Uterus (tissue), 4 donors: Measurements from ENCODE around the gene CYP4A11. TPM values are rescaled to one million over a fixed set of nuclear protein-coding genes. Genes with fewer than 3 reads are reported as not detected.

Experiments used
- small RNA-seq: library from RNA; depleted of rRNA; stranded (forward); fragments of <200 nt; gene quantifications from one replicate; pipeline ENCODE3, GENCODE V24; 2016
- total RNA-seq, 4 donors: library from RNA; depleted of rRNA in 3 of 4; stranded (reverse); fragments of >200 nt in 3 of 4; gene quantifications; one replicate each; pipeline versions ENCODE4 v1.1.0 to v1.2.4, GENCODE V29; 2014 to 2023
- donor health status: DM: yes; HTN: yes; CAD: no.

The CYP4A11 gene
- total RNA-seq, 4 donors from 2014 or later = 0.21 to 1.0 TPM; not detected in 2

Small RNA genes within 50 kb of the gene (small RNA-seq; reads per million reads assigned to genes)
- not detected for gene CYP4A26P

Other genes starting within 250 kb of the CYP4A11 start
- 100 to 1,000 TPM in 2 of 4 donors, 10 to 100 TPM in 2; 63.5 to 188 (median 96.0) TPM for gene EFCAB14, start 222.4 kb downstream of the CYP4A11 start, total RNA-seq
- 10 to 100 TPM in 2 of 4 donors, 1 to 10 TPM in 2; 4.9 to 37.6 (median 10.1) TPM for gene CYP4B1, start 142.4 kb downstream of the CYP4A11 start, total RNA-seq
- 1 to 10 TPM in 2 of 4 donors, under 1 TPM in 2; under 0.01 to 4.1 (median 2.1) TPM for gene CYP4X1, start 82.2 kb upstream of the CYP4A11 start, total RNA-seq
- 1 to 10 TPM in 1 of 4 donors, under 1 TPM in 3; 0.41 to 1.8 (median 0.67) TPM for gene CYP4Z1, start 125.8 kb upstream of the CYP4A11 start, total RNA-seq
- under 1 TPM in 1 of 4 donors, not detected in 3; 0.21 TPM for gene CYP4A22, start 196.0 kb upstream of the CYP4A11 start, total RNA-seq
- under 1 TPM in 1 of 4 donors, not detected in 3; 0.48 TPM for gene PDZK1IP1, start 248.6 kb upstream of the CYP4A11 start, total RNA-seq